ENCODE results near the gene TBC1D3I. TPM values are rescaled to one million over a fixed set of nuclear protein-coding genes. Genes with fewer than 3 reads are reported as not detected.
A peak's percentile ranks its signal among the peaks of the same experiment; 100 is the strongest.
"Not testable (repeated sequence)": the region's sequence is repeated elsewhere in the genome, so short reads cannot be mapped to it uniquely, and the experiment has no call there.

Gene TBC1D3I
- total and polyA plus RNA-seq, 3 experiments from 2014 or later = 0.20 to 0.51 TPM; not detected in 1

- H3K4me1 ChIP-seq (ENCODE audit: insufficient read depth, low read length); CTCF ChIA-PET; H3K4me3 Mint-ChIP-seq; H3K27ac ChIP-seq (ENCODE audit: low read depth, low read length); H3K27me3 ChIP-seq (ENCODE audit: insufficient read depth, low read length, poor library complexity, severe bottlenecking); H3K36me3 Mint-ChIP-seq; H3K9me3 ChIP-seq (ENCODE audit: low read length); H3K27me3 Mint-ChIP-seq; H3K4me3 ChIP-seq (ENCODE audit: low read length); H3K36me3 ChIP-seq (ENCODE audit: insufficient read depth, low read length); DNase-seq; POLR2A ChIA-PET: not testable (repeated sequence)
- H3K9me3 Mint-ChIP-seq = peaks cover 0 to 13% (median 0%) of the 10 kb centered on the region in 5 donors
- H3K27ac Mint-ChIP-seq = peak overlapping the region in 1 of 8 donors; percentile 36
- peaks cover 0 to 21% (median 4%) of the 10 kb centered on the region in 3 donors for H3K4me1 Mint-ChIP-seq
Measured at GRCh38 chr17:36220737-36221580, 43.4 kb downstream of the TBC1D3I start.

- H3K36me3 ChIP-seq (ENCODE audit: insufficient read depth, low read length); H3K4me3 Mint-ChIP-seq; H3K9me3 ChIP-seq (ENCODE audit: low read length); H3K27me3 Mint-ChIP-seq; H3K4me3 ChIP-seq (ENCODE audit: low read length); POLR2A ChIA-PET; H3K27ac ChIP-seq (ENCODE audit: low read depth, low read length); H3K4me1 ChIP-seq (ENCODE audit: insufficient read depth, low read length); H3K36me3 Mint-ChIP-seq; DNase-seq; H3K27ac Mint-ChIP-seq; H3K27me3 ChIP-seq (ENCODE audit: insufficient read depth, low read length, poor library complexity, severe bottlenecking): not testable (repeated sequence)
- peaks cover 10 to 35% (median 18%) of the 10 kb centered on the region in 3 donors for H3K4me1 Mint-ChIP-seq
- CTCF ChIA-PET = interaction anchor here (2.0 kb wide), 1 partner anchor 27 kb away, joined by 6 read pairs; no protein-coding TSS in a partner anchor
- H3K9me3 Mint-ChIP-seq = peaks cover 0 to 13% (median 0%) of the 10 kb centered on the region in 5 donors
Measured at GRCh38 chr17:36219556-36219955, 44.8 kb downstream of the TBC1D3I start.

DNA sequence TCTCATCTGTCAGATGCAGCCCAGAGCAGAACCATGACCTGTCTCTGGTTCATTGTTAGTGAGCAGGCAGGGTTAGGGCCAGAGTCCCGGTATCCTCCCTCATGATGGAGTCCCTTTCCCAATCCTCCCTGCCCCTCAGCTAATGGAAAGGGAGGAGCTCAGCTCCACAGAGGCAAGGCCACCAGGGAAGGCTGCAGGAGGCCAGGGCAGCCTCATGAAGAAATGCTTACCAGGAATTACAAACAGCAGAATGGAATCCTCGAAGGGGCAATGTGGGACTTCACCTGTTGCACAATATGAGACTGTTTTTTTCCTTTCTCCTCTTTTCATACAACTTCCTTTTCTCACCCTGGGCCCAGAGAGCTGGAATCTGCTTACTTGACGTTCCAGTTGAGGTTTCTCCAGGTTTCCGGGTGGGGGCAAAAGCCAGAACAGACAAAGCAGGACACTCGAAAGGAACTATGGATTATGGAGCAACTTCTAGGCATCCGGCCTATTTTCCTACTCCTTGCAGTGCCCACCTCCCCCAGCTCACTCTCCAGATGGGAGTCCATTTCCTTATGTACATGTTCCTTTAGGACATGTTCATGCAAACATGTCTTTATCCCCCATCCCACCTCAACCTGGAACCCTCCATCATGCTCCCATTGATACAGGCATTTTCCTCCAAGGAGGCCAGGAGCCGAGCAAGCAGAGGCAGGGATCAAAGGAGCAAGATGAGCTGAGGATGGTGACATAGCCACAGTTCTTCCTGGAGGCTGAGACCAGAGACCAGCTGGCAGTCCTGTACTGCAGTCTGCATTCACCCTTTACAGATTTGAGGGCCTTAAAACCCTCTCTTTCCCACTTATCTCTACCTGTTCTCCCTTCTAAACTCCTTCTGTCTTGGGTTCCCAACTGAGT is 48.7 kb downstream of the TBC1D3I start:
- Mint-ChIP-seq H3K4me1 (peaks cover 34 to 67% (median 57%) of the 10 kb centered on the region in 3 donors), H3K4me3 (peak overlapping the region in 3 of 7 donors; percentile 16 to 76 (median 21)), H3K9me3 (peaks cover 0 to 13% (median 0%) of the 10 kb centered on the region in 5 donors), H3K27ac (peak overlapping the region in 6 of 8 donors; percentile 22 to 95 (median 32))
- H3K9me3 ChIP-seq (ENCODE audit: low read length); H3K36me3 Mint-ChIP-seq; H3K27me3 Mint-ChIP-seq; H3K4me3 ChIP-seq (ENCODE audit: low read length); H3K27ac ChIP-seq (ENCODE audit: low read depth, low read length); H3K27me3 ChIP-seq (ENCODE audit: insufficient read depth, low read length, poor library complexity, severe bottlenecking); H3K36me3 ChIP-seq (ENCODE audit: insufficient read depth, low read length); DNase-seq: not testable (repeated sequence)
- H3K4me1 ChIP-seq (ENCODE audit: insufficient read depth, low read length) = peaks cover 25% of the 10 kb centered on the region
- ChIA-PET POLR2A (interaction anchor here (0.8 kb wide), 1 partner anchor 27 kb away, joined by 3 read pairs; no protein-coding TSS in a partner anchor), CTCF (interaction anchor here (1.7 to 1.8 kb wide), 2 partner anchors 13 to 23 kb away, joined by 3 to 4 read pairs; no protein-coding TSS in a partner anchor)

- POLR2A ChIA-PET = interaction anchor here (0.8 kb wide), 1 partner anchor 26 kb away, joined by 3 read pairs; no protein-coding TSS in a partner anchor
- H3K27me3 Mint-ChIP-seq = no peaks in the 10 kb centered on the region
- peak overlapping the region in 5 of 7 donors; percentile 10 to 76 (median 32) for H3K4me3 Mint-ChIP-seq
- DNase-seq = no peak
- peaks cover 31% of the 10 kb centered on the region for H3K4me1 ChIP-seq (ENCODE audit: insufficient read depth, low read length)
- H3K27ac Mint-ChIP-seq = peak overlapping the region in 6 of 8 donors; percentile 7 to 68 (median 24)
- H3K36me3 Mint-ChIP-seq = peaks cover 0 to 6% (median 0%) of the 10 kb centered on the region in 3 donors
- H3K9me3 Mint-ChIP-seq = peaks cover 0 to 13% (median 0%) of the 10 kb centered on the region in 5 donors
- H3K4me3 ChIP-seq (ENCODE audit: low read length) = no peak overlapping the region
- peaks cover 39 to 75% (median 64%) of the 10 kb centered on the region in 3 donors for H3K4me1 Mint-ChIP-seq
- H3K36me3 ChIP-seq (ENCODE audit: insufficient read depth, low read length) = no peaks in the 10 kb centered on the region
- H3K9me3 ChIP-seq (ENCODE audit: low read length) = no peaks in the 10 kb centered on the region
- H3K27ac ChIP-seq (ENCODE audit: low read depth, low read length) = no peak overlapping the region
- CTCF ChIA-PET = interaction anchor here (1.7 to 1.8 kb wide), 2 partner anchors 13 to 22 kb away, joined by 3 to 4 read pairs; no protein-coding TSS in a partner anchor
- no peaks in the 10 kb centered on the region for H3K27me3 ChIP-seq (ENCODE audit: insufficient read depth, low read length, poor library complexity, severe bottlenecking)
Measured at GRCh38 chr17:36214918-36215317, 49.5 kb downstream of the TBC1D3I start.

DNA sequence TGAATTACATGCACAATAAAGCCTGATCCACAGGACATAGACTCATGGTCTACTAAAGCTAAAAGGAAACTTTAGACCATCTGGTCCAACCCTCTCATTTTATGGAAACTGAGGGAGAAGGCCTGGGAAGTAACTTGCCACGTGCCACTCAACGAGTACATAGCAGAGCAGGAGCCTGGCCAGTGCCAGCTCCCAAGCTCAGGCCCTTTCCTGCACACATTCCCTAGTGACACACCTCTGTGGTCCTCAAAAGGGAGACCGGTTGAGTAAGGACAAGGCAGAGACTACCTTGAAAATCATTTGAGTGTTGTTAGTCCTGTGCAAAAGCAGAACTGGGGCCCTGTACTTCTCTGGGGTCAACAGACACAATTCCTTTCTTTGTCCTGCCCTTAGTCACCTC is 50.7 kb downstream of the TBC1D3I start:
- H3K4me1 ChIP-seq (ENCODE audit: insufficient read depth, low read length) = peaks cover 32% of the 10 kb centered on the region
- Mint-ChIP-seq H3K9me3 (peaks cover 0 to 8% (median 0%) of the 10 kb centered on the region in 5 donors), H3K36me3 (peaks cover 0 to 4% (median 0%) of the 10 kb centered on the region in 3 donors), H3K4me1 (peaks cover 41 to 82% (median 69%) of the 10 kb centered on the region in 3 donors), H3K27ac (peak overlapping the region in 3 of 8 donors; percentile 86 to 99 (median 89)), H3K27me3 (no peaks in the 10 kb centered on the region), H3K4me3 (peak overlapping the region in 1 of 7 donors; percentile 94)
- no peaks in the 10 kb centered on the region for H3K9me3 ChIP-seq (ENCODE audit: low read length)
- ChIA-PET POLR2A (interaction anchor here (1.0 kb wide), 1 partner anchor 11 kb away, joined by 3 read pairs; no protein-coding TSS in a partner anchor), CTCF (interaction anchor here (1.8 kb wide), 1 partner anchor 21 kb away, joined by 4 read pairs; no protein-coding TSS in a partner anchor)
- DNase-seq = no peak
- H3K4me3 ChIP-seq (ENCODE audit: low read length) = no peak overlapping the region
- no peak overlapping the region for H3K27ac ChIP-seq (ENCODE audit: low read depth, low read length)
- no peaks in the 10 kb centered on the region for H3K27me3 ChIP-seq (ENCODE audit: insufficient read depth, low read length, poor library complexity, severe bottlenecking)
- H3K36me3 ChIP-seq (ENCODE audit: insufficient read depth, low read length) = no peaks in the 10 kb centered on the region

- no peaks in the 10 kb centered on the region for H3K27me3 ChIP-seq (ENCODE audit: insufficient read depth, low read length, poor library complexity, severe bottlenecking)
- DNase-seq = no peak
- H3K4me1 ChIP-seq (ENCODE audit: insufficient read depth, low read length) = peaks cover 32% of the 10 kb centered on the region
- H3K9me3 Mint-ChIP-seq = peaks cover 0 to 5% (median 0%) of the 10 kb centered on the region in 5 donors
- H3K4me3 ChIP-seq (ENCODE audit: low read length) = no peak overlapping the region
- H3K9me3 ChIP-seq (ENCODE audit: low read length) = no peaks in the 10 kb centered on the region
- peak overlapping the region in 6 of 7 donors; percentile 4 to 94 (median 66) for H3K4me3 Mint-ChIP-seq
- H3K27ac ChIP-seq (ENCODE audit: low read depth, low read length) = no peak overlapping the region
- CTCF ChIA-PET = no interaction called here
- H3K36me3 Mint-ChIP-seq = no peaks in the 10 kb centered on the region
- H3K4me1 Mint-ChIP-seq = peaks cover 41 to 81% (median 69%) of the 10 kb centered on the region in 3 donors
- H3K27me3 Mint-ChIP-seq = no peaks in the 10 kb centered on the region
- peak overlapping the region; percentile 61 to 99 (median 88) for H3K27ac Mint-ChIP-seq
- no peaks in the 10 kb centered on the region for H3K36me3 ChIP-seq (ENCODE audit: insufficient read depth, low read length)
- POLR2A ChIA-PET = interaction anchor here (1.0 kb wide), 1 partner anchor 20 kb away, joined by 3 read pairs; no protein-coding TSS in a partner anchor
Measured at GRCh38 chr17:36212966-36213365, 51.4 kb downstream of the TBC1D3I start.

DNA sequence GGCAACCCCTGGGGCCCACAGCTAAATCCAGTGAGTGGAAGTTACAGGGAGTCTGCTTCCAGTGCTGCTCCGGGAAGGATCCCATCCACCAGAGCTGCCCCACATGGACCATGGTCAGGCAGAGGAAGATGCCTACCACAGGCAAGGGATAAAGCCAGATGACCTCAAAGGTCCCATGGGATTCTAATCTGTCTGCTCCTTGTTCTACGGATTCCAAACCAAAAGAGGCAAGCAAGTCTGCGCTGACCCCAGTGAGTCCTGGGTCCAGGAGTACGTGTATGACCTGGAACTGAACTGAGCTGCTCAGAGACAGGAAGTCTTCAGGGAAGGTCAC is 52.1 kb downstream of the TBC1D3I start:
- no peaks in the 10 kb centered on the region for H3K9me3 Mint-ChIP-seq
- Histone ChIP-seq H3K36me3 (ENCODE audit: insufficient read depth, low read length) (no peaks in the 10 kb centered on the region), H3K27ac (ENCODE audit: low read depth, low read length) (no peak overlapping the region), H3K27me3 (ENCODE audit: insufficient read depth, low read length, poor library complexity, severe bottlenecking) (no peaks in the 10 kb centered on the region), H3K4me3 (ENCODE audit: low read length) (no peak overlapping the region), H3K4me1 (ENCODE audit: insufficient read depth, low read length) (peaks cover 32% of the 10 kb centered on the region), H3K9me3 (ENCODE audit: low read length) (no peaks in the 10 kb centered on the region)
- peaks cover 41 to 81% (median 72%) of the 10 kb centered on the region in 3 donors for H3K4me1 Mint-ChIP-seq
- CTCF ChIA-PET = interaction anchor here (1.1 kb wide), 1 partner anchor 63 kb away, joined by 3 read pairs; no protein-coding TSS in a partner anchor
- H3K27me3 Mint-ChIP-seq = no peaks in the 10 kb centered on the region
- no peak for DNase-seq
- H3K27ac Mint-ChIP-seq = peak overlapping the region; percentile 86 to 99 (median 92)
- POLR2A ChIA-PET = interaction anchor here (1.0 kb wide), 1 partner anchor 20 kb away, joined by 3 read pairs; no protein-coding TSS in a partner anchor
- H3K4me3 Mint-ChIP-seq = peak overlapping the region in 5 of 7 donors; percentile 34 to 94 (median 85)
- H3K36me3 Mint-ChIP-seq = no peaks in the 10 kb centered on the region
